Nephron (organoid): ENCODE measurements around the gene ZC3H18.
"Not testable (repeated sequence)": the region's sequence is repeated elsewhere in the genome, so short reads cannot be mapped to it uniquely, and the experiment has no call there.

Source experiments
- H3K27ac Mint-ChIP-seq, 3 experiments: 2 replicates each; pipeline ENCODE4 v1.8.0; 2020; ENCODE audit warnings: mixed read lengths in 3 of 3, mild to moderate bottlenecking in 2 of 3, moderate library complexity in 1 of 3
- H3K27me3 Mint-ChIP-seq: 2 replicates; pipeline ENCODE4 v1.8.0; 2021; ENCODE audit warnings: low read depth, mild to moderate bottlenecking, moderate library complexity, mixed read lengths
- H3K36me3 Mint-ChIP-seq: 2 replicates; pipeline ENCODE4 v1.8.0; 2020; ENCODE audit warnings: low read depth, mixed read lengths
- H3K4me1 Mint-ChIP-seq: 2 replicates; pipeline ENCODE4 v1.8.0; 2020; ENCODE audit warnings: mixed read lengths
- H3K4me3 Mint-ChIP-seq, 3 experiments: 2 replicates each; pipeline ENCODE4 v1.8.0; 2020; ENCODE audit warnings: mild to moderate bottlenecking in 3 of 3, mixed read lengths in 3 of 3, moderate library complexity in 2 of 3
- H3K9me3 Mint-ChIP-seq: 2 replicates; pipeline ENCODE4 v1.8.0; 2020; ENCODE audit warnings: mixed read lengths
- TF ChIP-seq, protein P1 (sequence below), 3 experiments: fragments of 200-600 bp; sonication (generic); IDR thresholded peaks; one replicate each; pipeline ENCODE4 v1.5.0; 2021; ENCODE audit warnings: antibody characterized with exemption in 3 of 3; ENCODE audit not compliant: unreplicated experiment in 3 of 3

The ZC3H18 gene

GRCh38 chr16:88601313-88602036 lies 31.3 kb downstream of the ZC3H18 start:
- peaks cover 54% of the 10 kb centered on the region for H3K36me3 Mint-ChIP-seq
- no peak overlapping the region for H3K4me3 Mint-ChIP-seq
- no peak overlapping the region for H3K27ac Mint-ChIP-seq
- no peaks in the 10 kb centered on the region for H3K27me3 Mint-ChIP-seq
- no peaks in the 10 kb centered on the region for H3K9me3 Mint-ChIP-seq
- H3K4me1 Mint-ChIP-seq = no peaks in the 10 kb centered on the region
- TF ChIP-seq, protein P1, sequence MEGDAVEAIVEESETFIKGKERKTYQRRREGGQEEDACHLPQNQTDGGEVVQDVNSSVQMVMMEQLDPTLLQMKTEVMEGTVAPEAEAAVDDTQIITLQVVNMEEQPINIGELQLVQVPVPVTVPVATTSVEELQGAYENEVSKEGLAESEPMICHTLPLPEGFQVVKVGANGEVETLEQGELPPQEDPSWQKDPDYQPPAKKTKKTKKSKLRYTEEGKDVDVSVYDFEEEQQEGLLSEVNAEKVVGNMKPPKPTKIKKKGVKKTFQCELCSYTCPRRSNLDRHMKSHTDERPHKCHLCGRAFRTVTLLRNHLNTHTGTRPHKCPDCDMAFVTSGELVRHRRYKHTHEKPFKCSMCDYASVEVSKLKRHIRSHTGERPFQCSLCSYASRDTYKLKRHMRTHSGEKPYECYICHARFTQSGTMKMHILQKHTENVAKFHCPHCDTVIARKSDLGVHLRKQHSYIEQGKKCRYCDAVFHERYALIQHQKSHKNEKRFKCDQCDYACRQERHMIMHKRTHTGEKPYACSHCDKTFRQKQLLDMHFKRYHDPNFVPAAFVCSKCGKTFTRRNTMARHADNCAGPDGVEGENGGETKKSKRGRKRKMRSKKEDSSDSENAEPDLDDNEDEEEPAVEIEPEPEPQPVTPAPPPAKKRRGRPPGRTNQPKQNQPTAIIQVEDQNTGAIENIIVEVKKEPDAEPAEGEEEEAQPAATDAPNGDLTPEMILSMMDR (IDR thresholded peaks at IDR 0.05; ENCODE audit: unreplicated experiment in 3 of 3) = no peak

GRCh38 chr16:88602091-88602490 lies 31.9 kb downstream of the ZC3H18 start:
- TF ChIP-seq, protein P1 (IDR thresholded peaks at IDR 0.05; ENCODE audit: unreplicated experiment in 3 of 3) = no peak
- no peaks in the 10 kb centered on the region for H3K4me1 Mint-ChIP-seq
- no peak overlapping the region for H3K4me3 Mint-ChIP-seq
- peaks cover 58% of the 10 kb centered on the region for H3K36me3 Mint-ChIP-seq
- no peaks in the 10 kb centered on the region for H3K9me3 Mint-ChIP-seq
- H3K27me3 Mint-ChIP-seq = no peaks in the 10 kb centered on the region
- H3K27ac Mint-ChIP-seq = no peak overlapping the region

GRCh38 chr16:88605186-88606147 lies 35.3 kb downstream of the ZC3H18 start:
- Mint-ChIP-seq H3K4me1 (no peaks in the 10 kb centered on the region), H3K36me3 (peaks cover 54% of the 10 kb centered on the region), H3K27ac (no peak overlapping the region), H3K4me3 (no peak overlapping the region), H3K27me3 (no peaks in the 10 kb centered on the region), H3K9me3 (no peaks in the 10 kb centered on the region)
- TF ChIP-seq, protein P1 (IDR thresholded peaks at IDR 0.05; ENCODE audit: unreplicated experiment in 3 of 3) = no peak

- Mint-ChIP-seq H3K4me3 (no peak overlapping the region), H3K27me3 (no peaks in the 10 kb centered on the region), H3K36me3 (peaks cover 52% of the 10 kb centered on the region)
Measured at GRCh38 chr16:88606148-88606757, 36.0 kb downstream of the ZC3H18 start.

DNA sequence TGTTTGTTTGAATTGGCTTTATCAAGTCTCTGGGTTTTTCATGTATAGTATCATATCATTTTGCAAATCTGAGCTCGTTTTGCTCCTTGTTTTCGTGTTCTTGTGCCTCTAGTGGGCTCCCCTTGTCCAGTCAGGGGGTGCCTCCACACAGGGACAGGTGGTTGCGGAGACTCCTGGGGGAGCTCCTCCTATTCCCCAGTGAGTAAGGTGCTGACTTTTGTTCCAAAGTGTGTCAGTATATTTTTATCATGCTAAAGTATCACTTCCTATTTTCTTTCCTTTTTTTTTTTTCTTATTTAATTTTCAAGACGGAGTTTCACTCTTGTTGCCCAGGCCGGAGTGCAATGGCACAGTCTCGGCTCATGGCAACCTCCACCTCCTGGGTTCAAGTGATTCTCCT lies 37.9 kb downstream of the ZC3H18 start:
- Mint-ChIP-seq H3K27me3 (no peaks in the 10 kb centered on the region), H3K4me3 (no peak overlapping the region)

More at GRCh38 chr16:88606148-88606757, 36.0 kb downstream of the ZC3H18 start:
- peaks cover 6% of the 10 kb centered on the region for H3K4me1 Mint-ChIP-seq
- TF ChIP-seq, protein P1 (IDR thresholded peaks at IDR 0.05; ENCODE audit: unreplicated experiment in 3 of 3) = no peak
- H3K9me3 Mint-ChIP-seq = no peaks in the 10 kb centered on the region
- H3K27ac Mint-ChIP-seq = no peak overlapping the region

DNA sequence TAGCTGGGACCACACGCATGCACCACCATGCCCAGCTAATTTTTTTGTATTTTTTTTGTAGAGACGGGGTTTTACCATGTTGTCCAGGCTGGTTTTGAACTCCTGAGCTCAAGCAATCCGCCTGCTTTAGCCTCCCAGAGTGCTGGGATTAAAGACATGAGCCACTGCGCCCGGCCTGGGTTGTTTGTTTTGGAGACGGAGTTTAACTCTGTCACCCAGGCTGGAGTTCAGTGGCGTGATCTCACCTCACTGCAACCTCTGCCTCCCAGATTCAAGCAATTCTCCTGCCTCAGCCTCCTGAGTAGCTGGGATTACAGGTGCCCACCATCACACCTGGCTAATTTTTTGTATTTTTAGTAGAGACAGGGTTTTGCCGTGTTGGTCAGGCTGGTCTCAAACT lies 39.2 kb downstream of the ZC3H18 start:
- peaks cover 22% of the 10 kb centered on the region for H3K4me1 Mint-ChIP-seq
- H3K9me3 Mint-ChIP-seq, H3K4me3 Mint-ChIP-seq, H3K27ac Mint-ChIP-seq, H3K27me3 Mint-ChIP-seq: not testable (repeated sequence)
- peaks cover 55% of the 10 kb centered on the region for H3K36me3 Mint-ChIP-seq

More for the DNA sequence above, 37.9 kb downstream of the ZC3H18 start:
- Mint-ChIP-seq H3K4me1 (peaks cover 9% of the 10 kb centered on the region), H3K27ac (no peak overlapping the region), H3K9me3 (no peaks in the 10 kb centered on the region), H3K36me3 (peaks cover 49% of the 10 kb centered on the region)
- TF ChIP-seq, protein P1 (IDR thresholded peaks at IDR 0.05; ENCODE audit: unreplicated experiment in 3 of 3) = no peak
